HG02759 (cell line): ENCODE data around the gene DBN1.

Experiments used
- ATAC-seq: cut with Tn5 transposase; IDR thresholded peaks from one replicate; pipeline ENCODE4 v1.9.1; 2021; ENCODE audit warnings: mild to moderate bottlenecking, moderate library complexity; ENCODE audit not compliant: unreplicated experiment

Gene DBN1

DNA sequence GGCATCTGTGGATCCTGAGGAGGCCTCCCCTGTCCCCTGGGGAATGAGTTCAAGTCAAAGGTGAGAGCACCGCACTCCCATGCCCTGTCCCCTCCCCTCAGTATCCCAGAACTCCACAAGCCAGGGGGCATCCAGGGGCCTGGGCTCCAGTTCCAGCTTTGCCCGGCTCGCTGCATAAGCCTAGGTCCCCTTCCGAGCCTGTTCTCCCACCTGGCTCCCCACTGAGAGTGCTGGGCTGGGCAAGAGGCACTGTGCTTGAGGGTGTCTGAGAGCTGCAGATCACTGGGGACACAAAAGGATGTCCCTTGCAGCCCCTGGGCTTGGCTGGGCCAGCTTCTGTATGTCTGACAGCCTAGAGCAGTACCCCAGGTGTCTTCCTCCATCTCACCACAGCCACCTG, 31.6 kb upstream of the DBN1 start:
- no peak for ATAC-seq

DNA sequence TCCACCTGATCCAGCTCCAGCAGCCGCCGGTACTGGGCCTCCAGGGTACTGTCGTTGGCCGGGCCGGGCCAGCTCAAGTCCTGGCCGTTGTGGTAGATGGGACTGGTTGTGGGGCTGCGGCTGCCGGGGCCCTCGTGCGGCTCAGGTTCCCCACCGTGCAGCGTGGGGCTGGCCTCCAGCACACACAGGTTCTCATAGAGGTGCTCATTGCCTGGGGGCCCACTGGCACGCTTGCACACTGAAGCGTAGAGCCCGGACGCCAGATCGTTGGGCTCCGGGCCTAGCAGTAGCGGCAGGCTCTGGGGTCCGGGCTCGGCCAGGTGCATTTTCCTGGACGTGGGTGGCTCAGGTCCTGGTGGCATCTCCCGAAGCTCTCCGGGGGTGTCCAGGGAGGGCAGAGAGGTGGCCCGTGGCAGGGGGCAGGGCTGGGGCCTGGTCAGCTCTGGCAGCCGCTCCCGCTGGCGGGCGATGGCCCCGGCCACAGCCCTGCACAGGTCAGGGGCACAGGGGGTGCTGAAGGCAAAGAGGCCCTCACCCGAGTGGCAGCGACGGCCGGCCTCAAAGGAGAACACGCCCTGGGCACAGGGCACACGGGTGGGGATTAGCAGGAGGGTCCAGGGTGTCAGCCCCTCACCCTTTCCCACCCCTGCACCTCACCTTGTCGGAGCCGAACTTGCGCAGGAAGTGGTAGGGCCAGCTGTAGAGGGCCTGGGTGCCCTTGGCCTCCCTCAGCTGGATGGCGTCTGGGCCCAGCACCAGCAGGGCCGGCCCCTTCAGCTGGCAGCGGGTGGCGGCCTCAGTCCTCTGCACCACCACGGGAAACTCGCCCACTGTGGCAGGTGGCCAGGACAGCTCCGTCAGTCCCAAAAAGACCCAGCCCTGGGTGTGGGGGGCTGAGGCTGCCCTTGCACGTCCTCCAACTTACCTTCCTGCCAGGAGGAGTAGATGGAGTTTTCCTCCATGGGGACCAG, 30.9 kb upstream of the DBN1 start:
- ATAC-seq = no peak

DNA sequence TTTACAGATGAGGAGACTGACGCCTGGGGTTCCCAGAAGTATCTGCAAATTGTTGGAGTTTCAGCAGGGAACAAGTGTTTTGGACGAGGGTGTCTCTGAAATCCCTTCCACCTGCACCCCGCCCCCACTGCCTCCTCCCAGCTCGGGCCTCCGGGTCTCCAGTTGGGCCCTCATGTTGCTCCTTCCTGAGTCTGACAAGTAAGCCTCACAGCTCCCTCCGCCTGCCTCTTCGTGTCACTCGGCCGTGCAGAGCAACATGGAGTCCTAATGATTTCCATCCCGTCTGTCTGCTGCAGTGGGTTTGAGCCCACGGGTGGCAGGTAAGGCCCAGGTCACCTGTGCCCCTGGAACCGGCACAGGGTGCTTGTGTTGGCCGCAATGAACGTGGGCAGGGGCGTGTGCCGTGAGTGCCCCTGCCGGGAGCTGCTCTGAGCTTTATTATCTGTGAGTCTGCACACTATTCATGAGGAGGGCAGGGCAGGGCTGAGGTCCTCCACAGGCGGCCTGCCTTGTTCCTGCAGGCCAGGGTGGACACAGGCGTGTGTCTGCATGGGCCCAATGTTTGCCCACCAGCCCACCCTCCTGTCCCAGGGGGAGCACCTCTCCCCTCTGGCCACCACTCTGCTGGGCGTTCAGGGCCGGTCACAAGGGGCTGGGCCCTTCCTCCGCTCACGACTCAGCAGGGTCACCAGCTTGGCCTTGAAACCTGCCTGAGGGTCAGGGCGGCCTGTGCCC, 30.1 kb upstream of the DBN1 start:
- ATAC-seq = no peak

DNA sequence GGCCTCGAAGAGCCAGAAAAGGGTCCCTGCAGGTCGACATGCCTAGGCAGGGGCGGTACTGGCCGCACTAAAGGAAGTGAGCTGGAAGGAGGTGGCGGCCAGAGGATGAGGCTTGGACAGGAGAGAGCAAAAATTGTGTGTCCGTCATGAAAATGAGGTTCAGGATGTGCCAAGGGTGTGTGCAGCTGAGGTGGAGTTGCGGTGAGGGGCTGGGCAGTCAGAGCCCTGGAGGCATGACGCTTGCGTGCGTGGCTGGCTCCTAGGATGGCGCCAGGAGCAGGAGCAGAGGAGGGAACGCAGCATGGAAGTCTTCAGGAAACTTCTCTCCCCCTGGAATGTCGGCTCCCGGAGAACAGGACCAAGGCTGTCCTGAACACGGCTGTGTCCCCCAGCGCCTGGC, 29.5 kb upstream of the DBN1 start:
- ATAC-seq = no peak

DNA sequence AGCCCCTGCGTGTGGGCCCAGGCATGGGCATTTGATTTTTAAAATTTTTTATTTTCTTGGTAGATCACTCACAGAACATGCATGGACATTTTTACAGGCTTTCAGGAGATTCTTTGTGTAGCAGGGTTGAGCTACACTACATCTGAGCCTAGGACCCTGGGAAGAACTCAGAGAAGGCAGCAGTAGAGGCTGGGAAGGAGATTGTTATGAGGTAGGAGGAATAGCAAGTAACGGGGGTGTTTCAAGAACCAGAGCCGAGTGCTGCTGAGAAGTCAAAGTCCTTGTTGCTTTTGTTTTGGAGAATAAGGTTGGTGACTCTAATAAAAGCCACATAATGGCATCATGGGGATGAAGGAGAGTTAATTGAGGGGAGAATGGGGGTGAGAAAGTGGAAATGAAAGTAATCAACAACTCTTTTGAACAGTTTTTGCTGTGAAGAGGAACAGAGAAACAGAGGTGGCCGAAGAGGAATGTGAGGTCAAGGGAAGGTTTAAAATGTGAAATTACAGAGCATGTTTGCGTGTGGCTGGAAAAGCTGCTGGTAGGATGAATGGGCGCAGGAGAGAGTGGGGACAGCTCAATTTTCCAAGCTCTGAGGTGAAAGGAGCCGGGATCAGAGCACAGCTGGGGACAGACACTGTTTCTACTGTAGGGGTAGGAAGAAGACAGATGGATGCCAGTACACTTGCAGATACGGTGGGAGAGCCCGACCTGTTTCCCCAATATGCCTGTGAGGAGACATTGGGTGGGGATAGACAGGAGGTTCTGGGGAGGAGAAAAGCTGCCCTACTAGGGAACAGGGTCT, 28.6 kb upstream of the DBN1 start:
- no peak for ATAC-seq

DNA sequence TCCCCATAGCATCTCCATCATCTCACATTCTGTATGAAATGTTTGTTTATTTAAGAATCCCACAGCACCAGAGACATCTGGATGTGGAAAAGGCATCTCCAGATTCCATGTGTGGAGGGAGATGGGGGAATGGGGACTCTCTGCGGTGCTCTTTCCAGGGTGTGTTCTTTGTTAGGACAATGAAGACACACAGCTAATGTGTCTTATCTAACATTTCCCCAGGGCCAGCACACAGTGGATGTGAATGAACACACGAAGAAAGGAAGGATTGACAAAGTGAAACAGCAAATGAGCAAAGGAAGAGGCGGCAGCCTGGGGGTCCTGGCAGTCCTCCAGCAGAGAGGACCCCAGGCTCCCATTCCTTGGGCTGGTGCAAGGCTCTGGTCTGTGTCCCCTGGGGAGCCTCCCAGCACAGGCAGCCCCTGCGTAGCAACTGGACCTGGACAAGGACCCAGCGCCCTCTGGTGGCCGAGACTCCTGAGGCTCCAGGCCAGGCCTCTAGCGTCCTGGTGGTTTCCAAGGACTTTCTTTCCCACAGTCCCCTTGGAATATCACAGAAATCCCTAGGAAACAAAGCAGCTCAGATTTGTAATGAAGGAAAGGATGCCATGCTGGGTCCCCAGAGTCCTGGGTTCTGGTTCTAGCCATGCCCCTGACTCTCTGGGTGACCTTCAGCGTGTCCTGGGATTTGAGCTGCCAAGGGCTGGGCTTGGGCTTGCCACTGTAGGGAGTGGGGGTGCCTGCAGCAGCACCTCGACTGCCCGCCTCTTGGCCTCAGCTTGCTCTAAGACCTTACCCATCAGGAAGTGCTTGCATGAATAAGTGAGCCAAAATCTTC, 27.5 kb upstream of the DBN1 start:
- peak; percentile 31 for ATAC-seq

DNA sequence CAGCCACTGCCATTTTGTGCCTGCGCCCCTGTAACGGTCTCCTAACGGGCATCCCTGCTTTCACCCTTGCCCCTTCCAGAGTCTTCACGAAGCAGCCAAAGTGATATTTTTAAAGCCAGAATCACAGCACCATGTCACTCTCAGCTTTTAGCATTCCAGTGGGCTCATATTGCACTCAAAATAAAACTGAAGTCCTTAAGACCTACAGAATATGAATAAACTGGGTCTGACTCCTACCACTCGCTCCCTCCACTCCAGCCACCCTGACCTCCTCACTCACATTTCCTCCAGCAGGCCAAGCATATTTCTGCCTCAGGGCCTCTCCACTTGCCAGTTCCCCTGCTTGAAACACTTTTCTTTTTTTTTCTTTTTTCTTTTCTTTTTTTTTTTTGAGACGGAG, 26.4 kb upstream of the DBN1 start:
- ATAC-seq = no peak

DNA sequence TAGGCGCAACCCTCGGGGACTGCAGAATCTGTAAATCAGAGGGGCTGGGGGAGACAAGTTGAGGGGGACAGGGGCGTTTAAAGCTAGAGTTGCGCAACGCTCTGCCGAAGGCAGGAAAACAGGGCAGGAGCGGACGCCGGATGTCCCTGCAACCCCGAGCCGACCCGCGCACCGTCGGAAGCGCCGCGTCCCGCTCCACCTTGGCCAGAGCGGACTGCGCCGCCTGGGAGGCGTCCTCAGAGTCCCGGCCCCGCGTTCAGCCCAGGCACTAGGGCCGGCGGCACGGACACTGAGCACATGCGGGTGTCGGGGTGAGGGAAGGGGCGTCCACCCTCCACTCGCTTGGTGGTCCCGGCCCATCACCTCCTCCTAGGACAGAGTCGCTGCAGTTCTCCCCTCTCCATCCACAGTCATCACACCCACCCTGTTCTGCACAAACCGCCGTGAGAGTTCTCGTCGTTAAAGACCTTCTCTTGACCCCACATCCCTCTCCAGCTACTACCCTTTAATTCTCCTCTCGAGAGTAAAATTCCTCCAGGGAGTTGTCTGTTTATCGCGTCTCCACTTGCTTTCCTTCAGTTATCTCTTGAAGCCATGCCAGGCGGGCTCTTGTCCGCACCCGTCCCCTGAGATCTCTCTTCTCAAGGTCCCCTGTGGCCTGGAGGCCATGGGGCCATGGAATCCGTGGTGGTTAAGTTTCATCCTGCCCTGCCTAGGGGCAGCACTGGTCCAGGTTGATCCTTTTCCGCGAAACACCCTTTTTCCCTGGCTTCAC, 24.8 kb upstream of the DBN1 start:
- ATAC-seq = no peak

DNA sequence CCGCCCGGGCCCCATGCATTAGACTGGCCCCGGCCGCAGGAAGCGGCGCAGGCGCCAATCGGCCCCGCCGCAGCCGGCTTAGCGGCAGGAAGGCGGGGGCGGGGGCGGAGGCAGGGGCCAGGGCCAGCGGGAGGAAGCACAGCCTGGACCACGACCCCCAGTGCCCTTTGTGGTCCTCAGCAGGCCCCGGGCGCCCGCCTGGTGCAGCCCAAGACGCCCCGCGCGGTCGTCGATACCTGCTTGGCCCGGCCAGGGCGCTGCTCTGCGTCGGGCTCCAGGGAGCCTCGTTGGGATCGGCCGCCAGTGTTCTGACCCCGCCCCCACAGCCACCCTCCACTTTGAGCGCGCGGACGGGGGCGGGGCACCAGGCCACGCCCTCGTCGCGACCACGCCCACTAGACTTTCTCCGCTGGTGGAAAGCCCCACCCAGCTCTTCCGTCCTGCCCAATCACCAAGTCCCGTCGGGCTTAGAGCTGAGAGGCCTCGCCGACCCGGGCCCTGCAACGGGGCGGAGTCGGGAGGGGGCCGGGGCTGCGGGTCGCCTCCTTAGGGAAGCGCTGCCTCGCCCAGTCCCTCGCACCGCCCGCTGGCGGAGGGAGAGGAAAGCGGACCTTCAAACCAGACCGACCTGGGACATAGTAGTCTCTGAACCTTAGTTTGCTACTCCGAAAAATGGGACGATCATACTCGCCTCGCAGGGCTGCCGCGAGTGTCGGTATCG, 24.0 kb upstream of the DBN1 start, which contains the start of gene PDLIM7:
TSS of gene PDLIM7 (minus strand) at position 313 of the 721 bp plus-strand sequence. CDS start 1,092 bp downstream, outside the sequence.
- ATAC-seq = peak; percentile 80

DNA sequence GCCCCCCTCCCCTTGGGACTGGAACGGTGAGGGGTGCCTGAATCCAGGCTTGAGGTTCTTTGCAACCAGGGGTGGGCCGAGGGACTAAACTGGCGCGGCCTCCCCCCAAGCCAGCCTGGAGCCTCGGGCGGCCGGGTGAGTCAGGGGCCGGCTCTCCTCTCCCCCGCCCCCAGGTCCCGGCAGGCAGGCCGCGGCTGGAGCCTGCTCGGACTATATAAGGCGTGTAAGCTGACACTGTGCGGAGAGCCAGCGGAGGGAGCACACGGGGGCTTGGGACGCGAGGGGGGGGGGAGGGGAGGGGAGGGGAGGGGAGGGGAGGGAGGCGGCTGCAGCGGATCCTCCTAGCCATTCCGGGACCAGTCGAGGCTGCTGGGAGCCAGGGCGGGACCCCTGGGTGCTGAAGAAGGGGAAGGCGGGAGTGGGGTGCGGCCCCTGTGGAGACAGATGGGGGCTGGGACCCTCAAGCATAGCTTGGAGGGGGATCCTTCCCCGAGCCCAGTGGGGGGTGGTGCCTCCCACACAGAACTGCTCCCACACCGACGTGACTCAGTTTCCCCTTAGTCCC, 23.4 kb upstream of the DBN1 start:
- no peak for ATAC-seq

DNA sequence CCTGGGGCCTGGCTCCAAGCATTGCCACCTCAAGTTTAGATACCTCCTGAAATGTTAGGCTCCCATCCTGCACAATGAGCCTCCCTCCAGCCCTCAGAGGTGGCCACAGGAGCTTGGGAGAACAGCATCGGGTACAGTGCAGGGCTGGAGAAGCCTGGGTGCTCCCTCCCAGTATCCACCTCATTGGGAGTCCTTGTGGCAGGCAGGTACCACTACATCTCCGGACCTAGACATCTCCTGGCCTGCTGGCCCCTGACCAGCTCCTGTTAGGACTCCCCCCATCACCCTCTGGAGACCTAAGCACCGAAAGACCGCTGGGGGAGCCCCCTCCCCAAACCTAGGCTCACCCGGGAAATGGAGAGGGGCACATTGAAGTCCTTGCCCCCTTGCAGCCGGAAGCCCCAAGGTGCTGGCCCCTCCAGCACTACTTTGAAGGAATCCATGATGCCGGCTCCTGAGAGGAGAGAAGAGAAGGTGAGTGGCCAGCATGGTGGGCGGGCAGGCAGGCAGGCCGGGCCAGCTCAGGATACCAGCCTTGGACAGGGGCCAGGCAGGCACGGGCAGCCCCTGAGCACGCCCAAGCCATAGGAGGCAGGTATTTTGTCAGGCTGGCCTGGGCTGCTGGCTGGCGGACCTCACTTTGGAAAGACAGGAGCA, 22.8 kb upstream of the DBN1 start:
- no peak for ATAC-seq

DNA sequence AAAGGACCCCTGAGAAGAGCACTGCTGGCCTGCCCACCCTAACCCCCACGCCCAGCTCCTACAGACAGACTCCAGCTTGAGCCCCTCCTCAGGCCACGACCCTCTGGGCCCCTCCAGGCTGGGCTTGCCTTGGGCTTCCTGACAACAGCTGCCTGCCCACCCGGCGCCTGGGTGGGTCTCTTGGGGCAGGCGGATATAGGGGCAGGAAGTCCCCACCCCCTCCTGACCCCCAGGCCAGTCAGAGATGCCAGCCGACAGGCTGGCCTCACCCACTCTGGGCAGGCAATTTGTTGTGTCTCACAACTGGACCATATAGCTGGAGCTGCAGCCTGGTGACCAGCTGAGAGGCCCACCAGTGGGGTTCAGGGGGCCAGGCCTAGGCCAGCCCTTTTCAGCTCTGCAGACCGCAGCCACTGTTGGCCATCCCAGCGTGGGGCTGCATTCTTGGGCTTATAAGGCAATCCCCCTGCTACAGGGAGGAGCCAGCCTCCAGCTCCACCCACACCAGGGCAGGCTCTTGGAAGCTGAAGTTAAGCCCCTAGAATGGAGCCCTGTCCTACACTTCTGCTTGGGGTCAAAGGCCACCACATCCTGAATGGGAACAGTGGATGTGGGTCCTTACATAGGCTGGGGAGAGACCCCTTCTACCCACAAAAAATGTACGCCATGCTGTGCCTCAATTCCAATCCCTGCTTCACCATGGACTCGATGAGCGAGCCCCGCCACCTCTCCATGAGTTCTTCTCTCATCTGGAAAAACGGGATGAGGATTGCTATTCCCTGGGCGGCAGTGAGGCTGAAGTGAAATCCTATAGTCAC, 22.0 kb upstream of the DBN1 start:
- no peak for ATAC-seq

DNA sequence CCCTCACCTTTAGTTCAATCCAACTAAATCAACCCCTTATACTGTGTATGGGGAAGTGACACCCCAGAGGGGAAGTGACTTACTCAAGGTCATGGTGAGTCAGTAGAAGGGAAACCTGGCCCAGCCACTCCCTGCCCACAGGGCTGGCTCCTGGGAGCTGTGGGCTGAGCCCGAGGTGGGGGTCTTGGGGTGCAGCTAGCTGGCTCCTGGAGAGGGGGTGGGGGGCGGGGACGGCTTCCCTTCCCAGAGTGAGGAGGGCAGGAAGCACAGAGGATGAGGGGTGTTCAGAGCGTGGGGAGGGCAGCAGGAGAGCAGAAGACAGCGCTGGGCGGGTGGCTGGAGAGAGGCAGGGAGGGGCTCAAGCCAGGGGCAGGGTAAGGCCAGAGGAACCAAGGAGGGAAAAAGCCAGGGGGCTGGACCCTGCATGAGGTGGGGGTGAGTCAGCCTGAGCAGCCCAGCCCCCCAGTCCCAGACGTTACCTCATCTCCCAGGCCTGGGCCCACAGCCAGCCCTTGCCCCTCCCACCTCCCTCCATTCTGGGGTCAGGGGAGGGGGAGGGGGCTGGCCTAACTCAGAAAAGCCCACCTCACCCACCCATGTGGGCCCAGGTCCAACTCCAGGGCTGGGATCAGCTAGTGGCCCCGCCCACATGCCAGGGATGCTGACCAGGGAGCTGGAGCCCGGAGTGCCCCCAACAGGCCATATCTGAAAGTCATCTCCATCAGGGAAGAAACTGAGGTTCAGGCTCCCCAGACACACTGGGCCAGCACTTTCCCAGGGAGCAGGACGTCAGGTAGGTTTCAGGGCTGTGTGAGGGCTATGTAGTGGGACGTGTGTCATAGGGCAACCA, 21.1 kb upstream of the DBN1 start:
- no peak for ATAC-seq

DNA sequence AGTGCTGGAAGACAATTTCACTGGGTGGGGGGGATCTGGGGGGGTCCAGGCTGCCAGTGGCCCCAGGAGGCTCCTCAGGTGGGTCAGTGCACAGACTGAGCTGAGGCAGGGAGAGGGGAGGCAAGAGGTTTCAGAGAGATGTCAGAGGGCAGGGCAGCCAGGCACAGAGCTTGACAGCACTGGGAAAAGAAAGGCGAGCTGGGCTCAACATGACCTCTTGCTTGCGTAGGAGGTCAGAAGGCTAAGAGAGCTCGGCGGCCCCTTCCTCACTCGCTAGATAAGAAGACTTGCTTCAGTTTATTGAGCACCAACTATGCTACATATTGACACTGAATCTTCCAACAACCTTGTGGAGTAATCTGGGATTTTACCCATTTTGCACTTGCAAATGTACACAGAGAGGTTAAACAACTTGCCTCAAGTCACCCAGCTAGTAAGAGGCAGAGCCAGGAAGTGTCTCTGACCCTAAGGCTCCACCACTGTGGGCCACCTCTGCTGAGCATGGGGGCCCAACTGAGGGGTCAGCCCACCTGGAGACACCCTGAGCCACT, 20.4 kb upstream of the DBN1 start:
- ATAC-seq = no peak

DNA sequence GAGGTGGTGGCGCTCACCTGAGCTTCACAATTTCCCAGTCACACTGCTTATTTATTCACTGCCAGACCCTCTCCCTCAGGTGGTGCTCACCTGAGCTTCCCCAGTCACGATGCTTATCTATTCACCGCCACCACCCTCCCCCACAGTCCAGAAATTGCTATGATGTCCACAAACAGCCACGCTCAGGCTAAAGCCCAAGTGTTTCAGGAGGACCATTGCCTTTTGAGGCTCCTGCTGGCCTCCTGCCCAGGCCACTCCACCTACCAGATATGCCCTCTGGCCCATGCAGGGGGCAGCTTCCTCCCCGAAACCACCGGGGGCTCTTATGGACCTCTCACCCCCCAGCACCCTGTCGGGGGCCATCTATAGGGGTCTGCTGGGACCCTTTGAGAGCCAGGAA, 19.4 kb upstream of the DBN1 start:
- no peak for ATAC-seq
